GM12878 (cell line): ENCODE data around the gene PPP1R10. TPM values are rescaled to one million over a fixed set of nuclear protein-coding genes. Genes with fewer than 3 reads are reported as not detected.

ENCODE experiments used
- ATAC-seq: fragments of 200-7000 bp; cut with Tn5 transposase; 3 replicates; pipeline ENCODE4 v1.9.1; 2020; ENCODE audit warnings: mild to moderate bottlenecking, moderate library complexity
- BruUV-seq: library from RNA; stranded (reverse); fragments of 400-500 nt; replicated peaks from 2 replicates; lab custom pipeline; 2021; lab: Mats Ljungman, UMichigan
- CTCF ChIA-PET: fragments of 300-600 bp; sonication (Branson Sonifier 250); formaldehyde crosslinking; extraction: SDS; loops from one replicate; lab custom pipeline; 2021; ENCODE audit warnings: inconsistent platforms; lab: Yijun Ruan, JAX
- POLR2A ChIA-PET: fragments of 350-600 bp; formaldehyde crosslinking; extraction: SDS; loops from one replicate; lab custom pipeline; 2021; ENCODE audit warnings: inconsistent platforms; lab: Charles Lee
- RAD21 ChIA-PET: fragments of 300-600 bp; sonication (Branson Sonifier 250); formaldehyde crosslinking; loops from one replicate; lab custom pipeline; 2023; ENCODE audit warnings: antibody characterized with exemption; ENCODE audit not compliant: unreplicated experiment; lab: Charles Lee
- SMC1A ChIA-PET: fragments of 300-600 bp; sonication (Branson Sonifier 250); formaldehyde crosslinking; loops from one replicate; lab custom pipeline; 2023; ENCODE audit not compliant: unreplicated experiment, uncharacterized antibody; lab: Charles Lee
- DNase-seq: peaks from one replicate; pipeline ENCODE4 v3.0.0-alpha.2; 2011; ENCODE audit warnings: low read depth, low spot score
- FAIRE-seq: peaks from 3 replicates; lab custom pipeline; 2011; peaks lifted over from hg19 to GRCh38; lab: Jason Lieb, UNC
- H2AFZ ChIP-seq: 2 replicates; pipeline ENCODE4 v1.6.0; 2011; ENCODE audit warnings: low read depth, low read length, control low read depth; ENCODE audit not compliant: control insufficient read depth
- H3K27ac ChIP-seq: 2 replicates; pipeline ENCODE4 v1.5.1; 2011; ENCODE audit warnings: control low read depth; ENCODE audit not compliant: control insufficient read depth, insufficient read depth
- H3K27me3 ChIP-seq, 2 experiments: replicated peaks in 1 of 2; 2 replicates each; pipeline versions ENCODE4 v1.6.0 to v1.6.1; 2011; ENCODE audit warnings: low read length in 1 of 2; ENCODE audit not compliant: control insufficient read depth in 2 of 2, insufficient read depth in 2 of 2
- H3K36me3 ChIP-seq, 2 experiments: 2 replicates each; pipeline ENCODE4 v1.5.1; 2011; ENCODE audit warnings: low read length in 1 of 2; ENCODE audit not compliant: control insufficient read depth in 2 of 2, insufficient read depth in 2 of 2
- H3K4me1 ChIP-seq: 2 replicates; pipeline ENCODE4 v1.6.1; 2011; ENCODE audit warnings: mild to moderate bottlenecking, low read length, moderate library complexity, mixed read lengths; ENCODE audit not compliant: control insufficient read depth, insufficient read depth
- H3K4me2 ChIP-seq: 2 replicates; pipeline ENCODE4 v1.6.0; 2011; ENCODE audit warnings: control low read depth; ENCODE audit not compliant: control insufficient read depth, insufficient read depth
- H3K4me3 ChIP-seq: fragments of 200-600 bp; sonication (generic); 2 replicates; pipeline ENCODE4 v1.5.1; 2016
- H3K79me2 ChIP-seq: 2 replicates; pipeline ENCODE4 v1.6.0; 2011; ENCODE audit warnings: low read length; ENCODE audit not compliant: control insufficient read depth, insufficient read depth
- H3K9ac ChIP-seq: 2 replicates; pipeline ENCODE4 v1.8.0; 2011; ENCODE audit warnings: low read length, control low read depth, mixed read lengths; ENCODE audit not compliant: control insufficient read depth, insufficient read depth
- H3K9me3 ChIP-seq: replicated peaks from 3 replicates; pipeline ENCODE4 v1.5.1; 2011; ENCODE audit warnings: mild to moderate bottlenecking, low read length; ENCODE audit not compliant: control insufficient read depth, insufficient read depth
- H4K20me1 ChIP-seq: 2 replicates; pipeline ENCODE4 v1.6.0; 2011; ENCODE audit not compliant: control insufficient read depth, insufficient read depth
- PAX8 ChIP-seq: fragments of 450-650 bp; IDR thresholded peaks from 2 replicates; pipeline ENCODE4 v1.6.1; 2017; ENCODE audit warnings: mild to moderate bottlenecking, moderate library complexity
- SKIL ChIP-seq: fragments of 450-650 bp; IDR thresholded peaks from 2 replicates; pipeline ENCODE4 v1.6.1; 2017; ENCODE audit warnings: mild to moderate bottlenecking, low read depth, inconsistent platforms; ENCODE audit not compliant: poor library complexity, severe bottlenecking
- STAT1 ChIP-seq: fragments of 450-650 bp; conservative IDR thresholded peaks from 2 replicates; pipeline ENCODE4 v1.6.1; 2014; ENCODE audit warnings: antibody characterized with exemption, mild to moderate bottlenecking
- SUZ12 ChIP-seq: fragments of 200-600 bp; sonication (generic); IDR thresholded peaks from one replicate; pipeline ENCODE4 v1.6.1; 2018; ENCODE audit warnings: antibody characterized with exemption, mild to moderate bottlenecking; ENCODE audit not compliant: unreplicated experiment
- whole genome bisulfite sequencing: methylation state at CpG from one replicate; pipeline ENCODE4 v1.1.6; 2016; ENCODE audit warnings: low lambda C conversion rate; ENCODE audit not compliant: insufficient replicate concordance, insufficient coverage; ENCODE audit errors: missing lambda C conversion rate; 5-methylcytosine and 5-hydroxymethylcytosine counted together
- in situ Hi-C: fragments of 300-500 bp; cut with MboI; formaldehyde crosslinking; loops from 9 replicates; pipeline ENCODE4 v1.14.3; 2018; ENCODE audit warnings: mixed read lengths
- intact Hi-C: fragments of 100-400 bp; cut with micrococcal nuclease; formaldehyde crosslinking; loops from one replicate; pipeline ENCODE4 v1.14.2; 2022; ENCODE audit not compliant: unreplicated experiment
- polyA plus RNA-seq, 11 experiments: library from polyadenylated mRNA; depleted of rRNA in 4 of 11; unstranded in 6 of 11; stranded (reverse) in 5 of 11; fragments of >200 nt; fragmentation: Nextera tagmentation in 4 of 11; fragmentation: Illumina TruSeq in 1 of 11; extraction: Ambion mirVana in 4 of 11; extraction: Trizol in 1 of 11; gene quantifications; 1 replicate in 1 of 11; 2 replicates in 10 of 11; pipeline versions ENCODE4 v1.2.1 to v1.2.3, GENCODE V29; 2011 to 2016; ENCODE audit warnings: inconsistent platforms in 2 of 11, missing spikeins in 2 of 11, low read depth in 1 of 11
- total RNA-seq, 4 experiments: library from RNA; depleted of rRNA in 3 of 4; stranded (reverse); fragments of >200 nt in 3 of 4; fragmentation: Illumina TruSeq in 1 of 4; extraction: Trizol in 1 of 4; gene quantifications; 2 replicates each; pipeline versions ENCODE4 v1.2.1 to v1.2.3, GENCODE V29; 2013 to 2021

The PPP1R10 gene
- total and polyA plus RNA-seq, 10 of the 15 experiments (the other 5 are each of a cell fraction or from before 2014, with no cell fraction given) = 11.3 to 83.8 (median 41.2) TPM

- TF ChIP-seq PAX8 (no peak), STAT1 (no peak; the same call in 1 of the 2 replicates)
Measured at GRCh38 chr6:30571075-30571761, 45.8 kb downstream of the PPP1R10 start, which contains the start of gene ABCF1 (continued).

DNA sequence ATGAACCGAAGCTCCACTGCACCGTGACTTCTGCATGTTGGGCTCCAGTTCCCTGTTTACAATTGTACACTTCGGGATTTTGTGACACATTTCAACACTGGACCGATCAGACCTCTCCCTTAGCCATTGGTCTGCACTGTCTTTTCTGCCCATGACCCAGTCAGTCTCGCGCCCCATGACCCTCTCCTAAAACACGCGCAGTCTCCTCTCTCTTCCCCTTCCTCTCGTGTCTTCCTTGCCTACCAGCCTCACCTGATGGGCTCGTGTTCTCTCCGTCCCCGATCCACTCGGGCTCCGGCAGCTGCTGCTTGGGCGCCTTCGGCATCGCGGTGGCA is 46.3 kb downstream of the PPP1R10 start:
- Histone ChIP-seq H4K20me1 (peaks cover 3% of the 10 kb centered on the region; the same call in 1 of the 2 replicates), H3K9me3 (no peaks in the 10 kb centered on the region)
- POLR2A ChIA-PET = interaction anchor here (0.9 to 2.5 kb wide), 8 partner anchors 14 to 108 kb away, joined by 3 to 25 read pairs (median 4); partner anchors contain the start of genes GNL1, MRPS18B and PRR3

More for the DNA sequence above, 46.3 kb downstream of the PPP1R10 start:
- intact Hi-C loops (loop anchor here (2.0 kb wide), 1 partner anchor 14 kb away; the partner anchor contains the start of genes GNL1 and PRR3), in situ Hi-C loops (no loop called here)
- Histone ChIP-seq H3K27me3 (no peaks in the 10 kb centered on the region), H3K27ac (peak overlapping the region; percentile 94), H2AFZ (peak overlapping the region; percentile 93), H3K4me3 (peak overlapping the region; percentile 89), H3K4me2 (peak overlapping the region; percentile 98), H3K9ac (peak overlapping the region; percentile 93), H3K79me2 (peaks cover 44% of the 10 kb centered on the region), H3K4me1 (peaks cover 15% of the 10 kb centered on the region), H3K36me3 (no peaks in the 10 kb centered on the region; a peak in 3 of 4 replicates)
- CTCF ChIA-PET = interaction anchor here (0.6 to 2.6 kb wide), 9 partner anchors 14 to 108 kb away, joined by 3 to 25 read pairs (median 6); partner anchors contain the start of genes GNL1 and PRR3
- RAD21 ChIA-PET = interaction anchor here (0.9 to 2.2 kb wide), 8 partner anchors 13 to 117 kb away, joined by 3 to 11 read pairs (median 4); partner anchors contain the start of genes GNL1 and PRR3
- FAIRE-seq (no peak), ATAC-seq (peak; percentile 20), DNase-seq (no peak)
- 1% methylated on average over 18 of the region's 18 CpGs for WGBS
- SMC1A ChIA-PET = interaction anchor here (0.9 to 2.3 kb wide), 6 partner anchors 13 to 85 kb away, joined by 3 to 18 read pairs (median 4); partner anchors contain the start of gene PRR3
- BruUV-seq = TSS peak; percentile 92
- TF ChIP-seq SKIL = peak; percentile 28
- TF ChIP-seq SUZ12 = no peak
